Stimulated activated naive CD8-positive, alpha-beta T cell treated with anti-CD3 and anti-CD28 coated beads, Interleukin-15, amount 100 ng/mL, for 72 hours (primary cell): Measurements from ENCODE around the gene FRZB.

Experiments
- ATAC-seq: fragments of 150-1000 bp; cut with Tn5 transposase; 2 replicates; pipeline ENCODE4 v1.10.0; 2021; ENCODE audit warnings: mild to moderate bottlenecking, moderate library complexity
- DNase-seq, 2 donors: peaks; one replicate each; pipeline ENCODE4 v3.0.0; 2021 to 2022
- H3K27ac Mint-ChIP-seq, 2 donors: one replicate each; pipeline ENCODE4 v1.8.0; 2022; ENCODE audit warnings: mild to moderate bottlenecking in 2 of 2, mixed read lengths in 2 of 2, moderate library complexity in 2 of 2
- H3K27me3 Mint-ChIP-seq: one replicate; pipeline ENCODE4 v1.8.0; 2022; ENCODE audit warnings: mixed read lengths
- H3K4me1 Mint-ChIP-seq: one replicate; pipeline ENCODE4 v1.8.0; 2022; ENCODE audit warnings: mild to moderate bottlenecking, mixed read lengths
- H3K4me3 Mint-ChIP-seq, 2 donors: one replicate each; pipeline ENCODE4 v1.8.0; 2022; ENCODE audit warnings: mild to moderate bottlenecking in 2 of 2, mixed read lengths in 2 of 2, moderate library complexity in 1 of 2
- H3K9me3 Mint-ChIP-seq, 2 donors: one replicate each; pipeline ENCODE4 v1.8.0; 2022; ENCODE audit warnings: mixed read lengths in 2 of 2

The FRZB gene

DNA sequence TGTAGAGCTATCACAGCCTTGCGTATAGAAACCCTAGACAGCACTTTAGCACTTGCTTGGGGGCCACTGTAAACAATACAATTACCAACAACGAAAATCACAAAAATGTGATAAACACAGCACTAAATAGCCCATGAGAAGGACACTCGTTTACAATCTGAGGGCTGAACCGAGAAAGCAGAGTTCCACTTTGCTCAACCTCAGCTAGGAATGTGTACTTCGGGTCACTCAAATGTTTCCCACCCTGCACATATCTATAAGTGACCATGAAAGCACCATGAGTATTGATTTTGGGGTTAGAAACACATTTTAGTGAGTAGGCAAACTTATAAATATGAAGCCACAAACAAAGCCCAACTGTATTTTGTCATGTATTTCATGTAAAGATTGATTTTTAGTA, 62.3 kb downstream of the FRZB start:
- Mint-ChIP-seq H3K27me3 (peaks cover 27% of the 10 kb centered on the region), H3K27ac (no peak overlapping the region), H3K9me3 (no peaks in the 10 kb centered on the region), H3K4me1 (no peaks in the 10 kb centered on the region), H3K4me3 (no peak overlapping the region)
- ATAC-seq (no peak), DNase-seq (no peak)

DNA sequence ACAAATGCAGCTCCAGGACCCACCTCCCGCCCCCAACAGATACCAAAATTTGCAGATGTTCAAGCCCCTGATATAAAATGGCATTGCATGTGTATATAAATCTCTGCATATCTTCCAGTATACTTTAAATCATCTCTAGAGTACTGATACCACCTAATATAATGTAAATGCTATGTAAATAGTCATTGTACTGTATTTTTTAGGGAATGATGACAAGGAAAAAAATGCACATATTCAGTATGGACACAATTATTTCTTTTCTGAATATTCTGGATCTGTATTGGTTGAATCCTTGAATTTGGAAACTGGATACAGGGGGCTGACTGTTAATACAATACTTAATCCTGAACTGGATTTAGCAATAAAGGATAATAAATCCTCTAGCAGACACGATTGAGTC, 67.7 kb downstream of the FRZB start:
- Mint-ChIP-seq H3K4me3 (no peak overlapping the region), H3K27me3 (peaks cover 41% of the 10 kb centered on the region), H3K9me3 (no peaks in the 10 kb centered on the region), H3K27ac (no peak overlapping the region), H3K4me1 (no peaks in the 10 kb centered on the region)
- no peak for ATAC-seq
- no peak for DNase-seq

DNA sequence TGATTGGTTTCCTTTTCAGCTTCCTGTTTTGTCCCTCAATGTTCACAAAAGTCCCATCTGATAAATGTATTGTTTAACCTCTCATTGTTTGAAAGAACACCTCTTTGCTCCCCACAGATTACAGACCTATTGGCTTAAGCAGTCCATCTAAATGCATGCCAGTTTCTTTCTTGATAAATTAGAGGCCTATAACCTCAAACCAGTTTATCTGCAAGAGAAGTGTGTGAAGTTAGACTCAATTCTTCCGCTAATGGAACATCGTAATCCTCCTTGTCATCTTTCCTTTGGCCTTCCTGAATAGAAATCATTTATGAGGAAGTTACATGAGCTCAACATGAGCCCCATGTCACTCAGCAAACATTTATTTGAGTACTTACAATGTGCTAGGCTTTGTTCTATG, 74.0 kb downstream of the FRZB start:
- Mint-ChIP-seq H3K4me3 (no peak overlapping the region), H3K4me1 (no peaks in the 10 kb centered on the region), H3K9me3 (no peaks in the 10 kb centered on the region), H3K27ac (peak overlapping the region in 1 of 2 donors; percentile 2), H3K27me3 (peaks cover 15% of the 10 kb centered on the region)
- DNase-seq (no peak), ATAC-seq (no peak)

DNA sequence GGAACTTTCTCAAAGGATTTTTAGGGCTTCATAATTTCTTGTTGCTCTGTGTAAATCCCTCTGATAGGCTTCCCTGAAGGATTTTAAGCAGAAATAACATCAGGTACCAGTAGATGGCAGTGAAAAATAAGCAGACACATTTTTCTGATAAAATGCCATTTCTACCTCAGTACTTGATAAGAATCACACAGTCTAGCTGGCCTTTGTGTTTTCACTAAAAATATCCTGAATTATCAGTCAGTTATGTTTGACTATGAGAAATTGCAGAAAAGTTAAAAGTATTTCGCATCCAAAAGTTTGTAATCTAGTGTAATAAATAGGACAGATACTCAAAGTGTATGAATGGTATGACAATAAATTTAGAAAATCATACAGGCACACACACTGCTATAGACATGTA, 81.7 kb downstream of the FRZB start:
- Mint-ChIP-seq H3K27ac (no peak overlapping the region), H3K4me3 (no peak overlapping the region), H3K4me1 (no peaks in the 10 kb centered on the region), H3K9me3 (peaks cover 0 to 6% of the 10 kb centered on the region in 2 donors), H3K27me3 (no peaks in the 10 kb centered on the region)
- DNase-seq, result no peak
- no peak for ATAC-seq

DNA sequence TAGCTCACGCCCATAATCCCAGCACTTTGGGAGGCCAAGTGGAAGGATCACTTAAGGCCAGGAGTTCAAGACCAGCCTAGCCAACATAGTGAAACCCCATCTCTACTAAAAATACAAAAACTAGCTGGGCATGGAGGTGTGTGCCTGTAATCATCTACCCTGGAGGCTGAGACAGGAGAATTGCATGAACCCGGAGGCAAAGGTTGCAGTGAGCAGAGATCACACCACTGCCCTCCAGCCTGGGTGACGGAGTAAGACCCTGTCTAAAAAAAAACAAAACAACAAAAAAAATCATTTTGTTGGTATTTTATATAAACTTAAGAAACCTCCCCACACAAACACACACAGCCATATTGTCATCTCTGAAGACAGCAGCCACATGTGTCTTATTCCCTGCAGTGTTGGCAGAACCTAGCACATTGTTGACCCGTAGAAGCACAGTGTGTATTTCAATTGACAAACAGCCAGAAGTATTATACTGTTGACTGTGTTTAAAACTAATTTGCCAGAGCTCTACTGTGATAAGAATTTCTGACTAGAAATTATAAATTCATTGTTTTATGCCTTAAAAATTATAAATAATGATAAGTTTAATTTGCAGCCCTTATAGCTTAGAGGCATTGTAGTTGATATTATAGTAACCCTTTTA, 82.3 kb downstream of the FRZB start:
- H3K9me3 Mint-ChIP-seq, result peaks cover 0 to 6% of the 10 kb centered on the region in 2 donors
- peak overlapping the region in 1 of 2 donors; percentile 54 for H3K27ac Mint-ChIP-seq
- no peak for ATAC-seq
- no peaks in the 10 kb centered on the region for H3K4me1 Mint-ChIP-seq
- no peaks in the 10 kb centered on the region for H3K27me3 Mint-ChIP-seq
- H3K4me3 Mint-ChIP-seq, result no peak overlapping the region
- DNase-seq, result no peak
